HK-2 (cell line): ENCODE data around the gene MAGI3.
"Not testable (repeated sequence)": the region's sequence is repeated elsewhere in the genome, so short reads cannot be mapped to it uniquely, and the experiment has no call there.

Source experiments
- DNase-seq: peaks from one replicate; pipeline ENCODE4 v3.0.0-alpha.2; 2018; ENCODE audit not compliant: unreplicated experiment

Gene MAGI3

DNA sequence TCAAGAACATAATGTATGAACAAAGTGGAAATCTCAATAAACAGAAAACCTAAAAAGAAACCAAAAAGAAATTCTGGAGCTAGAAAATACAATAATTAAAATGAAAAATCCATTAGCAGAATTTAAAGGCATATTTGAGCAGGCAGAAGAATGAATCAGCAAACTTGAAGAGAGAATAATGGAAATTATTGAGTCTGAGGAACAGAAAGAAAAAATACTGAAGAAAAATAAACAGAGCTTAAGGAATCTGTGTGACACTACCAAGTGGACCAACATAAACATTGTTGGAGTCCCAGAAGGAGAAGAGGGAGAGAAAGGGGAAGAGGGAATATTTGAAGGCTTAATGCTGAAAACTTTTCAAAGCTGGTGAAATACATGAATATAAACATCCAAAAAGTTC lies 54.5 kb downstream of the MAGI3 start:
- no peak for DNase-seq

DNA sequence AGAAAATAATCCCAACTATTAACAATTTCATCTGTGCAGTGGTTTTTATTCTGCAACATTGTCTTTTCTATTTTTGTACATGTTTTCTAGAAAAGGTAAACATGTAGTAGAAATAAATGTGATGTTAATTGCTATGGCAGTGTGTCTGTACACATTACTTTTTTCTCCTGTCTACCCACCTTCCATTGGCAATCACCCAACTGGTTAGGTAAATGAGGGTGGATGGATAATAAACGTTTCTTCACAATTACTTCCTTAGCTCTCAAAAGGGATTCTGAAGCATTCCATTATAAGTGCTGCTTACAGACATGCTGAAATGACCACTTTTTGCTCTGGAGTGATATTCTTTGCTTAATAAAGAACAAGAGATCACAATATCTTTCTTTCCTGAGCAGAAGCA lies 61.4 kb downstream of the MAGI3 start:
- no peak for DNase-seq

DNA sequence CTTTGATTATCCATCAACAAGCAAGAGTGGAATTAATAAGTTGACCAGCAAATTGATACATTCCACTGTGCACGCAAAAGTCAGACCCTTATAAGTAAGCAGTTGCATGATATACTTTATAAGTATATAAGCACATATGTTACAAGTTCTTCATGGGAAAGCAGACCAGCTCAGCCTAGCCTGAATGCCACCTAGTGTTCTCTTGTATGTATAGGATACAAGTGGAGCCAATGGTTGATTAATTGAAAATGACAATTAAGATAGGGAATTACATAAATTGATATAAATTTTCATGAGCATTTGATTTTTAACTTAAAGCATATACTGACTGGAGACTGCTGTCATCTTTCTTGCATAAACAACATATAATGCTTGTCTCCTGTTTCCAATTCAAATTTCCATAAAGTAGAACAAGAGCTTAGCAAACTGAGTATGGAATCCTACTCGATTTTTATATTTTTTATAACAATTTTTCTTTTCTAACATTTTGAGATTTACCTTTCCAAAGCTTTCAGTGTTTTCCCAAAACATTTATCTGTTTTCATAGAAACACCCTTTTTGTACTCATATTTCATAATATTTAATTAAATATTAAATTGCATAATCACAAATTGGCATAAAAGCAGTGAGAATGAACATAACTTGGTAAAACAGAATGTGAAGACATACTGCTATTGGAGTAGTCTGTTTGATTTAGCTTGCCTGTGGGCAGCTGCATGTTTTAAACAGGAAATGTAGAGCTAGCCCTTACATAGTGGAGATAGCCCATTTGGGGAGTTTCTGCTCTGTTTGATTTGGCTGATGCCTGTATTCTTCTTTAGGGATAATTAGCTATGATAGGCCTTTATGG lies 62.8 kb downstream of the MAGI3 start:
- DNase-seq, result no peak

DNA sequence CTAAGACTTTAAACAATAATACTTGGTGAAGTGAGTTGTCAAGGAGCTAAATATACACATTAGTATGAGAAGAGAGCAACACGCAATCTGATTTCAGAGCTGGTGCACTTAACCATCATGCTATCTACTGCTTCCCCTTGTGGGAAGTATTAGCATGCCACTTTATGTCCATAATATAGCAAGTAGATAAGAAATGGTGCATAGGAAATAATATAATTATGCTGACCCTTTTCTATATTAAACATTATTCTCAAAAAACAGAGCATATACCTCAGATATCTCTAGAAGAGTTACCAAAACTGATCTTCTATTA lies 63.4 kb downstream of the MAGI3 start:
- DNase-seq, result no peak

DNA sequence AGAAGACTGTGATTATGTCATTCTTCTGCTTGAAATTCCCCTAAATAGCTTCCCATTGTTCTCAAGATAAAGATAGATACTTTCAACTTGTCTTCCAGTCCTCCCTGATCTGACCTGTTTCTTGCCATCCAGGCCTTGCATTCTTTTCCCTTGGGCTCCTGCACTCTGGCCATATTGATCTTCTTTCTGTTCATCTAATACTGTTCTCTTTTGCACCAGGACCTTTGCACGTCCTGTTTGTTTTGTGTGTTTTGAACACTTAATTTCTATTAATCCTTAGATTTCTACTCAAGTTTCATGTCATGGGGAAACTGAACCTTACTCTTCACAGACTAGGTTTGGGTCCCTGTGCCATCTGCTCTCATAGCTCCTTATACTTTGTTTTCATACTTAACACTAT lies 65.1 kb downstream of the MAGI3 start:
- no peak for DNase-seq

DNA sequence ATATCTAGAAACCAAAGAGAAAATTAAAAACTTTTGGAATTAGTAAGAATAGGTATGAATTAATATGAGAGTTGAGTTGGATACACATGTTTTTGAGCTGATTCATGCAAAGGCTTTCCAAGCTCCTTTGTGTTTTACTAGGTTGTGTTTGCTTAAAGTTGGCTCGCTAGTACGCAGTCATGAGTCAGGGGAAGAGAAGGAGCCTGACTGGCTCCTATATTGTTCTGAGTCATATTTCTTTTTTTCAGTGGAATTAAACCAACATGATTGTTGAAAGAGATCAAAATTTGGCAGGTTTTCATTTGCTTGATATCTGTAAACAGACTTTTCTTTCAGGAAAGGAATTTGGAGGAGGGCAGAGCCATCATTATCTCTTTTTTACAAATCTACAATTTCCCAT lies 66.7 kb downstream of the MAGI3 start:
- DNase-seq, result peak; percentile 21

DNA sequence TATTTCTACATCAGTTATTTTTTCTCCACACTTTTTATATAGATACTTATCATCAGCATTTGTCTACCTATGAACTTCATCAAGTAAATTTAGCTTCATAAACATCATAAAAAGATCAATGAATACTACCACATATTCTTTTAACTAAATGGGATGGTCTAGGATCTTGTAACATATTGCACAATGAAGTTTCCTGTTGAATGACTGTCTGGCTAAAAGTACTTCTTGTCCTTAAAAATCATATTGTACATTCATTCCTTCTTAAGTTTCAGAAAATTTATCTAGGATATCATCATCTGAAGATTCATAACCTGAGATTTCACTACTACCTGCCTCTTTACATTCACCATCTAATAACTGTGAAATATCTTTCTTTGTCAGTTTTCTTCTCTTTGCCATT lies 69.0 kb downstream of the MAGI3 start:
- no peak for DNase-seq

DNA sequence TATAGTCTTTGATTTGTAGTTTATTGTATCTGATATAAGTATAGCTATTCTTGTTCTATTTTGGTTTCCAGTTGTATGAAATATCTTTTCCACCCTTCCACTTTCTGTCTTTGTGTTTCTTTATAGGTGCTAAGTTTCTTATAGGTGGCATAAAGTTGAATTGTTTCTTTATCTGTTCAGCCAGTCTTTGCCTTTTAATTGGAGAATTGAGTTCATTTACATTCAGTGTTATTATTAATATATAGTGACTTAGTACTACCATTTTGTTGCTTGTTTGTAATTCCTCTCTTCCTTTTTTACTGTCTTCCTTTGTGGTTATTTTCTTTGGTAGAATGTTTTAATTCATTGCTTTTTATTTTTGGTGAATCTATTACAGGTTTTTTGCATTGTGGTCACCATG lies 77.7 kb downstream of the MAGI3 start:
- no peak for DNase-seq

DNA sequence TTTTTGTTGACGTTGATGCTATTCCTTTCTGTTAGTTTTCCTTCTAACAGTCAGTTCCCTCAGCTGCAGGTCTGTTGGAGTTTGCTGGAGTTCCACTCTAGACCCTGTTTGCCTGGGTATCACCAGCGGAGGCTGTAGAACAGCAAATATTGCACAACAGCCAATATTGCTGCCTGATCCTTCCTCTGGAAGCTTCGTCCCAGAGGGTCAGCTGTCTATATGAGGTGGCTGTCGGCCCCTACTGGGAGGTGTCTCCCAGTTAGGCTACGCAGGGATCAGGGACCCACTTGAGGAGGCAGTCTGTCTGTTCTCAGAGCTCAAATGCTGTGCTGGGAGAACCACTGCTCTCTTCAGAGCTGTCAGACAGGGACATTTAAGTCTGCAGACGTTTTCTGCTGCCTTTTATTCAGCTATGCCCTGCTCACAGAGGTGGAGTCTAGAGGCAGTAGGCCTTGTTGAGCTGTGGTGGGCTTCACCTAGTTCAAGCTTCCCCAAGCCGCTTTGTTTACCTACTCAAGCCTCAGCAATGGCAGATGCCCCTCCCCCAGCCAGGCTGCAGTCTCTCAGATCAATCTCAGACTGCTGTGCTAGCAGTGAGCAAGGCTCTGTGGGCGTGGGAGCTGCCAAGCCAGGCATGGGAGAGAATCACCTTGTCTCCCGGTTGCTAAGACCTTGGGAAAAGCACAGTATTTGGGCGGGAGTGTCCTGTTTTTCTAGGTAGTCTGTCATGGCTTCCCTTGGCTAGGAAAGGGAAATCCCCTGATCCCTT lies 88.3 kb downstream of the MAGI3 start:
- DNase-seq, result not testable (repeated sequence)

DNA sequence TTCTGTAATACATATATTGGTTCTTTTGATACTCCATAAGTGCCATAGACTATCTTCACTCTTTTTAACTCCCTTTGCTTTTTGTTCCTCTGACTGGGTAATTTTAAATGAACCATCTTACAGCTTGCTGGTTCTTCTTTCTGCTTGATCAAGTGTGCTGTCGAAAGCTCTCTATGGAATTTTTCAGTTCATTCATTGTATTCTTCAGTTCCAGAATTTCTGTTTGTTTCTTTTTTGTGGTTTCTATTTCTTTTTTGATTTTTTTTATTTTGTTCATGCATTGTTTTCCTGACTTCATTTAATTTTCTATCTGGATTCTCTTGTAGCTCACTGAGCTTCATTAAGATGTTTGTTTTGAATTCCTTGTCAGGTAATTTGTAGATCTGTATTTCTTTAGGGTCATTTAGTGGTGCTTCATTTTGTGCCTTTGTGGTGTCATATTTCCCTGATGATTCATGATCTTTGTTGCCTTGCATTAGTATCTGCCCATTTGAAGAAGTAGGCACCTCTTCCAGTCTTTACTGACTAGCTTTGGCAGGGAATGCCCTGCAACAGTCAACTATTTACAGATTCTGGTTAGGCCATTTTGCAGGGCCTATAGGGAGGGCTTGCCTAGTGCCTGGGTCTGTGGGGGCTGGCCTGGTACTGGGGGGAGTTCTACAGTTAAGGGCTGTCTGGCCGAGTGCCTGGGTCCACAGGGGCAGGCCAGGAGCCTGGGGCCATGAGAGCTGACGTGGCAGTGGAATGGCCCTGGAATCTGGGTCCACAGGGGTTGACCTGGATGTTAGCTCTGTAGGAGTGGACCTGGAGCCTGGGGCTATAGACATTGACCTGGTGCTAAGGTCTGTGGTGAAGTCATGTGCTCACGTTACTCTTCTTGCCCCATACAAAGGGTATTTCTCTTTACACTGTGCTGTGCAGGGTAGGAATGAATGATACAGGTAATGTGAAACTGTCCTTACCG lies 89.7 kb downstream of the MAGI3 start:
- no peak for DNase-seq

DNA sequence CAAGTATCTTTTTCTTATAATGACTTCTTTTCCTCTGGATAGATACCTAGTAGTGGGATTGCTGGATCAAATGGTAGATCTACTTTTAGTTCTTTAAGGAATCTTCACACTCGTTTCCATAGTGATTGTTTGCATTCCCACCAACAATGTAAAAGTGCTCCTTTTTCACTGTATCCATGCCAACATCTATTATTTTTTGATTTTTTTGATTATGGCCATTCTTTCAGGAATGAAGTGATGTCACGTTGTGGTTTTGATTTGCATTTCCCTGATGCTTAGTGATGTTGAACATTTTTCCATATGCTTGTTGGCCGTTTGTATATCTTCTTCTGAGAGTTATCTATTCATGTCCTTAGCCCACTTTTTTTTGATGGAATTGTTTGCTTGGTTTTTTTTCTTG lies 94.8 kb downstream of the MAGI3 start:
- not testable (repeated sequence) for DNase-seq

DNA sequence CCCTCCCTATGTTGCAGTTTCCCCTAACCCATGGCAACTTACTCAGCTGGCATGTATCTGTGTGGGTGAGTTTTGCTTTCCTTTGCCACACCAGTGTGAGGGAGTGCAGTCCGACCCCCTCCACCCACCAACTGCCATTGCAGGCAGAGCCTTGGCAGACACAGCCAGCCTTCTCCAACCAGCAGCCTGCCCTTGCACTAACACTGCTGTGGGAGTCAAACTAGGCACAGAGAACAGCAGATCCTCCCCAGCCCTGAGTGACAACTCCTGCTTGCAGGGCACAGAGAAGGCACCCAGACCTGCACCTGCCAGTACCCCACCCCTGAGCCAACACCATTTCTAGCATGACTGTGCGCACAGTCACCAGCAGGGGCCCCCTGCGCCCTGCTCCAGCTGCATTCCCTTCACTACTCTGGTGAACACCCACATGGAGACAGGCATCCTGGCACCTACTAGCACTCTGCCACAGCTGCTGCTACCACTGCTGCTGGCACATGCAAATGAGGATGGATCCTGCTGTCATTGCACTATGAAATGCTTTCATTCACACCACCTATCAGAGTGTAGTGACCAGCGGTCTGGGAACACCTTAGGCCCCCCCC lies 98.4 kb downstream of the MAGI3 start:
- DNase-seq, result no peak

DNA sequence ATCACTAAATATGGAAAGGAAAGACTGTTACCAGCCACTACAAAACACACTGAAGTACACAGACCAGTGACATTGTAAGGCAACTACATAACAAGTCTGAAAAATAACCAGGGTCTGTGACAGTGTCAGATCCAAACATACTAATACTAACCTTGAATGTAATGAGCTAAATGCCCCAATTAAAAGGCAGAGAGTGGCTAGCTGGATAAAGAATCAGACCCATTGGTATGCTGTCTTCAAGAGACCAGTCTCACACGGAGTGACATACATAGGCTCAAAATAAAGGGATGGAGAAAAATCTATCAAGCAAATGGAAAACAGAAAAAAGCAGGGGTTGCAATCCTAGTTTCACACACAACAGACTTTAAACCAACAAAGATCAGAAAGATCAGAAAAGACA lies 100.1 kb downstream of the MAGI3 start:
- no peak for DNase-seq

DNA sequence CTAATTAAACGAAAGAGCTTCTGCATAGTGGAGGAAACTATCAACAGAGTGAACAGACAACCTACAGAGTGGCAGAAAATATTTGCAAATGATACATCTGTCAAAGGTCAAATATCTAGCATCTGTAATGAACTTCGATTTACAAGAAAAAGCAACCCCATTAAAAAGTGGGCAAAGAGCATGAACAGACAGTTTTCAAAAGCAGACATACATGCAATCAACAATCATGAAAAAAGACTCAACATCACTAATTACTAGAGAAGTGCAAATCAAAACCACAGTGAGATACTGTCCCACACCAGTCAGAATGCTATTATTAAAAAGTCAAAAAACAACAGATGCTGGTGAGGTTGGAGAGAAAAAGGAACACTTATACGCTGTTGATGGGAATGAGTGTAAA lies 103.2 kb downstream of the MAGI3 start:
- no peak for DNase-seq

DNA sequence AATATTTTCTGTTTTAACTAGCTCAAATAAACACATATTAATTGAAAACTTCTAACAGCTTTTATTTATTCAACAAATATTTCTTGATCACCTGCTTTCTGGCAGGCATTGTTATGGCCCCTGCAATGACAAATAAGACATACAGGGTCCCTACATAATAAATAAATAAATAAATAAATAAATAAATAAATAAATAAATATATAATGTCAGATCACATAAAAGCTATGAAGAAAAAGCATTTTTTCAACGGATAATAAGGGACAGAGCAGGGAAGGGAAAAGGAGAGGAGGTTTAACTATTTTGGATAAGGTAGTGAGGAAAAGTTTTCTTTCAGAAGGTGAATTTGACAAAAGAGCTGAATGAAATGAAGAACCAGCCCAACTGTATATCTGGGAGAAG lies 115.0 kb downstream of the MAGI3 start:
- no peak for DNase-seq

DNA sequence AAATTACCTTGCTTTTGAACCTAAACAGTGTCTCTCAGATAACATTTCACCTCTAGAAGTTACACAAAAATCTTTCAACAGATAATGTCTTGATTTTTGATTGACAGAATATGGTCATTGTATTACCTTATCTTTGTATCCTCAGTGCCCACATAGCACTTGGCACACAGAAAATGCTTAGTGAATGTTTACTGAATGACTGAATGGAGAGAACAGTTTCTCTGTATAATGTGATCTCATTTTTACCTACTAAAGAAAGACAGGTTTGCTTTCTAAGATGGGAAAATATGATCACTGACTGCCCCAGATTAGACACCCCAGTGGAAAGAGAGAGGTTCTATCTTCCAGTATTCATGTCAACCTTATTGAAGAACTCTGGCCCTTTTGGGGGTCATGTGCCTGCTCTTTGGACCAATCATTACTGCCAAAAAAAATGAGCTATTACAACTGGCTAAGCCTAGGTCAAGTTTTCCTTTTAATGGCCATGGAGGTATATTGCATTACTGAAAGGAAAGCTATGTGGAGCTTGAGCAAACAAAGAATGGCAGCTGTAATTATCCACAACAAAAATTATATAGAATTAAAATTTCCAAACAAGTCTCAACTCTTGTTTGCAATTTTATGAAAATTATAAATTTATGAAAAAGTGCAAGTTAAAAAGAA lies 117.4 kb downstream of the MAGI3 start:
- DNase-seq, result no peak

DNA sequence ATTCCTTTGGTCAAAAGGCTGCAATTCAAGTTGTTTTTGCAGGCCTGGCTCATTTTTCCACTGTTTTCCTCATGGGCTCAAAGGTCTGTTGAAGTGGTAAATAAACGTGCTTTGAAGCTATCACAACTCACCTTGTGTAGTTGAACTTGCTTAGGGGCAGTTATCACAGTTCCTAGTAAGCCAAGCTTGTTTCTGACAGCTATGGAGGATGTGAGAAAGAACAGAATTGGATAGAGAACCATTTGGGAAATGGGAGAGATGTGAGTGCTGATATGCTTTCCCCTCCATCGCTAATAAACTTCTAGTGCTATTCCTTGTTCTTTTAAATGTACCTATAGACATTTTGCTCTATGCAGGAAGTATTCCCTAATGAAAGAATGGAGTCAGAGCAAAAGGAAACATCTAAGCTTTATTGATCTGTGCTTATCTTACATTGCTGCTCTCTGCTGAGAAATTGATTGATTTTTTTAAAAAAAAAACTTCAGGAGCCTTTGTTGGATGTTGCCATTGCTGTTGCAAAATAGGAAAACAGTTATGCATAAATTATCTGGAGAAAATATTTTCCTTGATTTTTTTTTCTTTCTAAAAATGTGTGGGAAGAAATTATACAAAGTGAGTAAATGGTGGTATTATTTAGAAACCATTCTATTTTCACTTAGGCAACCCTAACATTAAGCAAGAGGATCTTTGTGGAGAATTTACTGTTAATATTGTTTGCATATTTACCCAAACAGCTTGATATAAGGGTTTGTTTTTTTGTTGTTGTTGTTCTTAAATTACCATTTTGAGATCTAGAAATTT lies 118.2 kb downstream of the MAGI3 start:
- no peak for DNase-seq

DNA sequence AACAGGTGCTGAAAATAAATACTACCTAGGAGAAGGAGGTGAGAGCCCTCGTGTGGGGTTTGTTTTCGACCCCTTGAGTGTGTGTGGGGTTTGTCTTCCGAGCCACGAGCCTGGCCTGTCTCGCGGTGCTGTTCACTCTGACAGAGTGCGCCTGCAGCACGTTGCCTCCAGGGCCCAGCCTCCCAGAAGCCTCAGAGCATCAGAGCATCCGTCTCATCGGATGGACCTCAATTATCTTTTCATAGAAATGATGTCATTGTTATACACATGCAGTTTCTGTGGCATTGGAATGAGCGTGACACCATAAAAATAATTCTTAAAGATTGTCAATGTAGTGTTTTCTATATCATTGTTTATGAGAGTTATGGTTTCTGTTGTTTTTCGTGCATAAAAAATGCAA lies 119.5 kb downstream of the MAGI3 start:
- DNase-seq, result not testable (repeated sequence)

DNA sequence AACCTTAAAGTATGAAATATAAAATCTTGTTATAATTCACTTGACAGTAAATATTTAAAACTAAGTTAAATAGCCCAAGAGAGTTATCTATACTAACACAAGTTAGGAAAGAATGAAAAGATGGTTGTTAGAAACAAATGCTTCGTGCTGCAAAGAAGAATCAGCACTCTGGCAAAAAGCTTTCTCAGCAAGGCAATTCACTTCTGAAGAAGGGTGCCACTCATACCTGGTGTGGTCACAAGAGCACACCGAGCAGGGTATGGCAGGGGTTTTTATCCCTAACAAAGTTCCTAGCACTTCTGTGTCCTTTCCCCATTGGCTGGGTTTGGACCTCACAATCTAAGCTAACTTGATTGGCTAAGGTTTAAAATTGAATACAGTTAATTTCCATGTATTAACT lies 121.0 kb downstream of the MAGI3 start:
- DNase-seq, result no peak

DNA sequence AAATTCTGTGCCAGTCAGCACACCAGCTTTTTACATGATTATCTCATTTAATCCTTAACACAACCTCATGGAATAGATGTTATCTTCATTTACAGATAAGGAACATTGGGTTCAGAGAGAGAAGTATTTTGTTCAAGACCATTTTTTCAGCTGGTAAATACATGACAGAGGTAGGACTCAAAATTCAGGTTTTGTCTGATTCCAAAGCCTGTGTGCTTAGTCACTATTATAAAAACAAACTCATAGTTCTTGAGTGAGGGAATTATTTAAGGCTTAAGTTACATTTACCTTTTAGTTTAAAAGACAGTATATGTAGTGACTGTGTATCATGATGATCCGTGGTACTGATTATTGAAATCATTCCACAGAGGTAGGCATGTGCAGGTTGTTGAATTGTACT lies 125.2 kb downstream of the MAGI3 start:
- no peak for DNase-seq

DNA sequence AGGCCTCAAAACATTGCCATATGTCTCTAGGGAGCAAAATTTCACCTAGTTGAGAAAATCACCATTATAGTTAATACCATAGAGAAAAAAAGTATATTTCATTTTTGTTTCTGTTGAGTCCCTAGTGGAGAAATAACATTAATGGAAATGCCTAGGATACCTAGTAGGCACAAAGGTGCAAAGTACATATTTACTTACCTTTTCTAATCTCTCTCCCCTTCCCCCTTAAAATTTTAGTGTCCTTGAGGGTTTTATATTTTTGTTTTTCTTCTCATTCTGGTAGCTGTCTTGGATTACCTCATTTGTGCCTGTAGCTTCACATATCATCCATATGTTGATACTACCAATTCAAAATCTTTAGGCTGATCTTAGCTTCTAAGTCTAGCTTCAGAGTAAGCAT lies 127.0 kb downstream of the MAGI3 start:
- DNase-seq, result no peak
